HepG2 (cell line): Measurements from ENCODE around the gene KRTAP12-3. TPM values are rescaled to one million over a fixed set of nuclear protein-coding genes. Genes with fewer than 3 reads are reported as not detected.
A peak's percentile ranks its signal among the peaks of the same experiment; 100 is the strongest.

Experiments
- ARHGAP35 ChIP-seq: sonication (generic); formaldehyde crosslinking; IDR thresholded peaks from 2 replicates; pipeline ENCODE4 v1.9.0; 2022; ENCODE audit warnings: mild to moderate bottlenecking, inconsistent platforms, moderate library complexity, missing genetic modification reagents, borderline replicate concordance
- ARNTL ChIP-seq: sonication (generic); formaldehyde crosslinking; IDR thresholded peaks from 2 replicates; pipeline ENCODE4 v1.4.0; 2020; ENCODE audit warnings: mild to moderate bottlenecking, missing genetic modification reagents
- BORCS8-MEF2B ChIP-seq: sonication (generic); formaldehyde crosslinking; IDR thresholded peaks from 2 replicates; pipeline ENCODE4 v1.8.0; 2022; ENCODE audit warnings: mild to moderate bottlenecking, missing genetic modification reagents
- DNMT1 ChIP-seq: sonication (generic); formaldehyde crosslinking; IDR thresholded peaks from 2 replicates; pipeline ENCODE4 v1.5.1; 2020; ENCODE audit warnings: mild to moderate bottlenecking, missing genetic modification reagents
- ELF3 ChIP-seq: IDR thresholded peaks from 2 replicates; pipeline ENCODE4 v1.6.1; 2016; ENCODE audit warnings: missing genetic modification reagents, missing compliant biosample characterization
- ELF4 ChIP-seq: sonication (generic); formaldehyde crosslinking; IDR thresholded peaks from 2 replicates; pipeline ENCODE4 v1.5.0; 2020; ENCODE audit warnings: missing genetic modification reagents, mild to moderate bottlenecking, moderate library complexity, borderline replicate concordance
- JUND ChIP-seq: sonication (generic); formaldehyde crosslinking; IDR thresholded peaks from 2 replicates; pipeline ENCODE4 v1.8.0; 2022; ENCODE audit warnings: mild to moderate bottlenecking, missing genetic modification reagents
- MED8 ChIP-seq: sonication (generic); formaldehyde crosslinking; IDR thresholded peaks from 2 replicates; pipeline ENCODE4 v1.8.1; 2023; ENCODE audit warnings: mild to moderate bottlenecking, missing genetic modification reagents; ENCODE audit not compliant: insufficient replicate concordance
- MIER3 ChIP-seq: IDR thresholded peaks from 2 replicates; pipeline ENCODE4 v1.6.1; 2016; ENCODE audit warnings: missing compliant biosample characterization, borderline replicate concordance
- MLX ChIP-seq: IDR thresholded peaks from 2 replicates; pipeline ENCODE4 v1.6.1; 2016
- RXRB ChIP-seq: IDR thresholded peaks from 2 replicates; pipeline ENCODE4 v1.6.1; 2016; ENCODE audit warnings: borderline replicate concordance, missing genetic modification reagents, missing compliant biosample characterization
- SATB2 ChIP-seq: sonication (generic); formaldehyde crosslinking; IDR thresholded peaks from 2 replicates; pipeline ENCODE4 v1.5.0; 2020; ENCODE audit warnings: missing genetic modification reagents
- TFE3 ChIP-seq: IDR thresholded peaks from 2 replicates; pipeline ENCODE4 v1.6.1; 2016
- ZFP36L1 ChIP-seq: sonication (generic); formaldehyde crosslinking; IDR thresholded peaks from 2 replicates; pipeline ENCODE4 v1.8.0; 2022; ENCODE audit warnings: mild to moderate bottlenecking, missing genetic modification reagents, moderate library complexity
- ZFX ChIP-seq: sonication (generic); formaldehyde crosslinking; IDR thresholded peaks from 2 replicates; pipeline ENCODE4 v1.4.0; 2020; ENCODE audit warnings: mild to moderate bottlenecking, low read depth, missing genetic modification reagents, moderate library complexity
- ZMYM4 ChIP-seq: sonication (generic); formaldehyde crosslinking; IDR thresholded peaks from 2 replicates; pipeline ENCODE4 v1.8.1; 2023; ENCODE audit warnings: mild to moderate bottlenecking, missing genetic modification reagents
- ZNF17 ChIP-seq: sonication (generic); formaldehyde crosslinking; IDR thresholded peaks from 2 replicates; pipeline ENCODE4 v1.5.0; 2020; ENCODE audit warnings: mild to moderate bottlenecking, missing genetic modification reagents
- ZNF382 ChIP-seq: sonication (generic); formaldehyde crosslinking; IDR thresholded peaks from 2 replicates; pipeline ENCODE4 v1.5.0; 2020; ENCODE audit warnings: missing genetic modification reagents, mild to moderate bottlenecking, borderline replicate concordance
- ZNF556 ChIP-seq: sonication (generic); formaldehyde crosslinking; IDR thresholded peaks from 2 replicates; pipeline ENCODE4 v1.4.0; 2020; ENCODE audit warnings: mild to moderate bottlenecking, missing genetic modification reagents, borderline replicate concordance
- ZNF660 ChIP-seq: sonication (generic); formaldehyde crosslinking; IDR thresholded peaks from 2 replicates; pipeline ENCODE4 v1.5.1; 2020; ENCODE audit warnings: mild to moderate bottlenecking, low read depth, missing genetic modification reagents, borderline replicate concordance
- ZNF687 ChIP-seq: sonication (generic); formaldehyde crosslinking; IDR thresholded peaks from 2 replicates; pipeline ENCODE4 v1.5.1; 2020; ENCODE audit warnings: mild to moderate bottlenecking, missing genetic modification reagents, moderate library complexity
- ZNF713 ChIP-seq: sonication (generic); formaldehyde crosslinking; IDR thresholded peaks from 2 replicates; pipeline ENCODE4 v1.4.0; 2020; ENCODE audit warnings: mild to moderate bottlenecking, missing genetic modification reagents
- ZNF749 ChIP-seq: sonication (generic); formaldehyde crosslinking; IDR thresholded peaks from 2 replicates; pipeline ENCODE4 v1.8.0; 2022; ENCODE audit warnings: mild to moderate bottlenecking, missing genetic modification reagents, moderate library complexity, borderline replicate concordance
- ZNF891 ChIP-seq: sonication (generic); formaldehyde crosslinking; IDR thresholded peaks from 2 replicates; pipeline ENCODE4 v1.5.0; 2020; ENCODE audit warnings: mild to moderate bottlenecking, missing genetic modification reagents
- polyA plus RNA-seq, 8 experiments: library from polyadenylated mRNA; depleted of rRNA in 3 of 8; stranded (reverse) in 7 of 8; unstranded in 1 of 8; fragments of >200 nt; fragmentation: Illumina TruSeq in 4 of 8; extraction: Trizol in 4 of 8; gene quantifications; 2 replicates each; pipeline versions ENCODE4 v1.2.1 to v1.2.3, GENCODE V29; 2011 to 2016; ENCODE audit warnings: low read depth in 4 of 8, missing spikeins in 1 of 8, mixed read lengths in 1 of 8; ENCODE audit not compliant: insufficient read depth in 1 of 8
- total RNA-seq, 5 experiments: library from RNA; depleted of rRNA; stranded (reverse); fragments of >200 nt; fragmentation: Illumina TruSeq; extraction: Trizol; gene quantifications; 2 replicates each; pipeline ENCODE4 v1.2.3, GENCODE V29; 2016; ENCODE audit warnings: low read depth in 1 of 5

The KRTAP12-3 gene
- total and polyA plus RNA-seq, 2 of the 13 experiments (the other 11 are each of a cell fraction or from before 2014, with no cell fraction given), result not detected

- TF ChIP-seq TFE3 (peak; percentile 91), ZNF556 (CRISPR knock-in tag) (no peak), DNMT1 (no peak), ZNF749 (CRISPR knock-in tag) (no peak), MLX (peak; percentile 97), MIER3 (peak; percentile 72; the same call in 1 of the 2 replicates), ZNF687 (CRISPR knock-in tag) (peak; percentile 73), SATB2 (no peak), ZNF382 (CRISPR knock-in tag) (no peak), ARHGAP35 (CRISPR knock-in tag) (no peak), ZNF660 (CRISPR knock-in tag) (no peak), MED8 (CRISPR knock-in tag) (no peak), ZMYM4 (CRISPR knock-in tag) (peak; percentile 62; the same call in 1 of the 2 replicates), ARNTL (peak; percentile 99), ELF3 (CRISPR knock-in tag) (peak; percentile 79), ZNF17 (no peak), ELF4 (CRISPR knock-in tag) (no peak), JUND (CRISPR knock-in tag) (peak; percentile 46; the same call in 1 of the 2 replicates), ZFX (CRISPR knock-in tag) (peak; percentile 66), ZNF713 (CRISPR knock-in tag) (no peak), ZFP36L1 (CRISPR knock-in tag) (peak; percentile 69; the same call in 1 of the 2 replicates), BORCS8-MEF2B (CRISPR knock-in tag) (no peak), ZNF891 (no peak), RXRB (CRISPR knock-in tag) (peak; percentile 91)
Measured at GRCh38 chr21:44700101-44701022, 42.6 kb downstream of the KRTAP12-3 start (continued).
